Measurements from ENCODE around the gene DNMBP. TPM values are rescaled to one million over a fixed set of nuclear protein-coding genes. Genes with fewer than 3 reads are reported as not detected.

DNMBP gene
- total RNA-seq, 1 experiment from 2014 or later, result 13.8 TPM

Other genes starting within 250 kb of the DNMBP start
- gene ABCC2, start 227.3 kb downstream of the DNMBP start, total RNA-seq (2014; rRNA removed; shearing (Covaris generic); ENCODE audit: low replicate concordance), result 0.07 and 1.4 TPM in 2 replicates
- not detected in 2 replicates for gene CPN1, start 71.9 kb upstream of the DNMBP start, total RNA-seq (2014; rRNA removed; shearing (Covaris generic); ENCODE audit: low replicate concordance)
- 8.3 and 9.0 TPM in 2 replicates for gene ERLIN1, start 176.1 kb upstream of the DNMBP start, total RNA-seq (2014; rRNA removed; shearing (Covaris generic); ENCODE audit: low replicate concordance)
- 27.8 and 37.3 TPM in 2 replicates for gene CHUK, start 219.6 kb upstream of the DNMBP start, total RNA-seq (2014; rRNA removed; shearing (Covaris generic); ENCODE audit: low replicate concordance)

Measured in Karpas-422 (cell line).